HCT116 (cell line): ENCODE measurements around the gene ELK4. TPM values are rescaled to one million over a fixed set of nuclear protein-coding genes. Genes with fewer than 3 reads are reported as not detected.

ENCODE experiments used
- ATAC-seq: fragments of 200-7000 bp; cut with Tn5 transposase; 2 replicates; pipeline ENCODE4 v1.9.1; 2020; ENCODE audit warnings: mild to moderate bottlenecking, moderate library complexity
- BruUV-seq: library from RNA; stranded (reverse); fragments of 400-500 nt; replicated peaks from 2 replicates; lab custom pipeline; 2021; lab: Mats Ljungman, UMichigan
- CTCF ChIA-PET: fragments of 300-600 bp; sonication (Branson Sonifier 250); formaldehyde crosslinking; loops from one replicate; lab custom pipeline; 2021; ENCODE audit warnings: antibody characterized with exemption; lab: Charles Lee
- POLR2A ChIA-PET: fragments of 300-600, 350-600 bp; sonication (Branson Sonifier 250); formaldehyde crosslinking; loops from one replicate; lab custom pipeline; 2021; ENCODE audit warnings: antibody characterized with exemption; lab: Charles Lee
- RAD21 ChIA-PET, 2 experiments: fragments of 300-600 bp; sonication (Branson Sonifier 250); formaldehyde crosslinking; loops; one replicate each; lab custom pipeline; 2023; ENCODE audit warnings: low total read pairs in 2 of 2; ENCODE audit not compliant: uncharacterized antibody in 2 of 2, unreplicated experiment in 2 of 2, low non-redundant PET in 1 of 2; lab: Charles Lee
- DNase-seq: peaks from one replicate; pipeline ENCODE4 v3.0.0-alpha.2; 2010; ENCODE audit warnings: low read depth, low spot score
- H2AFZ ChIP-seq: fragments of 200-600 bp; shearing (Covaris generic), sonication (generic); 2 replicates; pipeline ENCODE4 v1.6.1; 2017; ENCODE audit warnings: low read depth, mixed run types, mixed read lengths, antibody characterized with exemption, low read length; ENCODE audit not compliant: poor library complexity, severe bottlenecking
- H3K27ac ChIP-seq: 2 replicates; pipeline ENCODE4 v1.5.1; 2012; ENCODE audit warnings: low read depth, low read length
- H3K27me3 ChIP-seq: fragments of 200-600 bp; sonication (generic); 2 replicates; pipeline ENCODE4 v1.6.1; 2016; ENCODE audit warnings: mixed run types, low read length, mixed read lengths; ENCODE audit not compliant: insufficient read depth
- H3K36me3 ChIP-seq, 2 experiments: fragments of 200-500 bp in 1 of 2; fragments of 200-600 bp in 1 of 2; sonication (Bioruptor generic) in 1 of 2; sonication (generic) in 1 of 2; 2 replicates each; pipeline versions ENCODE4 v1.5.1 to v1.6.1; 2014 to 2016; ENCODE audit warnings: low read length in 2 of 2, inconsistent platforms in 1 of 2, mixed read lengths in 1 of 2, mixed run types in 1 of 2; ENCODE audit not compliant: insufficient read depth in 2 of 2, control insufficient read depth in 1 of 2
- H3K4me1 ChIP-seq, 2 experiments: fragments of 200-600 bp in 1 of 2; sonication (generic) in 1 of 2; 2 replicates each; pipeline versions ENCODE4 v1.5.1 to v1.6.1; 2012 to 2017; ENCODE audit warnings: low read length in 2 of 2, inconsistent platforms in 1 of 2, mild to moderate bottlenecking in 1 of 2, mixed read lengths in 1 of 2, mixed run types in 1 of 2, moderate library complexity in 1 of 2; ENCODE audit not compliant: insufficient read depth in 2 of 2, control insufficient read depth in 1 of 2
- H3K4me2 ChIP-seq: fragments of 200-600 bp; sonication (generic); 2 replicates; pipeline ENCODE4 v1.6.1; 2017; ENCODE audit warnings: mixed run types, low read length, mixed read lengths
- H3K4me3 ChIP-seq, 2 experiments: fragments of 200-600 bp in 1 of 2; sonication (generic) in 1 of 2; replicated peaks in 1 of 2; 2 replicates each; pipeline ENCODE4 v1.5.1; 2011 to 2016; ENCODE audit warnings: low read length in 2 of 2, control low read depth in 1 of 2, low read depth in 1 of 2, mild to moderate bottlenecking in 1 of 2, mixed read lengths in 1 of 2, mixed run types in 1 of 2
- H3K79me2 ChIP-seq: fragments of 200-600 bp; sonication (generic); 2 replicates; pipeline ENCODE4 v1.6.1; 2017; ENCODE audit warnings: mild to moderate bottlenecking, mixed run types, low read length, moderate library complexity, mixed read lengths; ENCODE audit not compliant: insufficient read depth
- H3K9ac ChIP-seq: fragments of 200-600 bp; sonication (generic); 2 replicates; pipeline ENCODE4 v1.6.1; 2016; ENCODE audit warnings: low read length, mixed read lengths
- H3K9me2 ChIP-seq: fragments of 200-600 bp; sonication (generic), shearing (Covaris generic); 2 replicates; pipeline ENCODE4 v1.6.1; 2017; ENCODE audit warnings: mixed run types, mild to moderate bottlenecking, moderate library complexity; ENCODE audit not compliant: insufficient read depth
- H3K9me3 ChIP-seq, 2 experiments: fragments of 200-500 bp in 1 of 2; fragments of 200-600 bp in 1 of 2; sonication (Bioruptor generic) in 1 of 2; sonication (generic) in 1 of 2; 2 replicates each; pipeline ENCODE4 v1.6.1; 2014 to 2017; ENCODE audit warnings: low read length in 2 of 2, mixed read lengths in 2 of 2, inconsistent platforms in 1 of 2, low read depth in 1 of 2, mild to moderate bottlenecking in 1 of 2, mixed run types in 1 of 2, moderate library complexity in 1 of 2; ENCODE audit not compliant: control insufficient read depth in 1 of 2, insufficient read depth in 1 of 2
- H4K20me1 ChIP-seq: fragments of 200-600 bp; sonication (generic), shearing (Covaris generic); 2 replicates; pipeline ENCODE4 v1.6.1; 2017; ENCODE audit warnings: mixed run types, mild to moderate bottlenecking, moderate library complexity; ENCODE audit not compliant: insufficient read depth
- CEBPB ChIP-seq: IDR thresholded peaks from 2 replicates; pipeline ENCODE4 v1.6.1; 2012; ENCODE audit warnings: low read depth
- EZH2 ChIP-seq: fragments of 200-600 bp; sonication (generic); IDR thresholded peaks from 2 replicates; pipeline ENCODE4 v1.6.1; 2017; ENCODE audit warnings: antibody characterized with exemption, mixed run types
- POLR2A ChIP-seq: IDR thresholded peaks from 2 replicates; pipeline ENCODE4 v1.7.0; 2011; ENCODE audit warnings: borderline replicate concordance; ENCODE audit not compliant: insufficient read depth, insufficient read length; ENCODE audit errors: extremely low read depth
- REST ChIP-seq: IDR thresholded peaks from 2 replicates; pipeline ENCODE4 v1.6.1; 2012; ENCODE audit warnings: low read depth
- SRF ChIP-seq: IDR thresholded peaks from 2 replicates; pipeline ENCODE4 v1.6.1; 2012; ENCODE audit warnings: low read depth
- TCF7L2 ChIP-seq: IDR thresholded peaks from 2 replicates; pipeline ENCODE4 v1.7.0; 2011; ENCODE audit warnings: borderline replicate concordance, inconsistent platforms; ENCODE audit not compliant: insufficient read depth, insufficient read length; ENCODE audit errors: extremely low read depth
- intact Hi-C: fragments of 100-400 bp; cut with micrococcal nuclease; formaldehyde crosslinking; loops from 2 replicates; pipeline ENCODE4 v1.10.0; 2022
- total RNA-seq: library from RNA; stranded (reverse); gene quantifications from one replicate; pipeline ENCODE4 v1.2.1, GENCODE V29; 2021; ENCODE audit not compliant: unreplicated experiment
- TF ChIP-seq, protein P1 (sequence below): IDR thresholded peaks from 2 replicates; pipeline ENCODE4 v1.6.1; 2012
- TF ChIP-seq, protein P2 (sequence below): IDR thresholded peaks from 2 replicates; pipeline ENCODE4 v1.6.1; 2012
- TF ChIP-seq, protein P3 (sequence below), 3 experiments: fragments of 200-600 bp in 1 of 3; sonication (generic) in 1 of 3; IDR thresholded peaks in 2 of 3; conservative IDR thresholded peaks in 1 of 3; 2 replicates each; pipeline ENCODE4 v1.5.1; 2012 to 2017; ENCODE audit warnings: low read depth in 2 of 3, low read length in 2 of 3, antibody characterized with exemption in 1 of 3, borderline replicate concordance in 1 of 3, control low read depth in 1 of 3, mild to moderate bottlenecking in 1 of 3, mixed read lengths in 1 of 3, mixed run types in 1 of 3, moderate library complexity in 1 of 3; ENCODE audit not compliant: insufficient read depth in 1 of 3

The ELK4 gene
- total RNA-seq, 1 experiment from 2014 or later = 46.2 TPM

DNA sequence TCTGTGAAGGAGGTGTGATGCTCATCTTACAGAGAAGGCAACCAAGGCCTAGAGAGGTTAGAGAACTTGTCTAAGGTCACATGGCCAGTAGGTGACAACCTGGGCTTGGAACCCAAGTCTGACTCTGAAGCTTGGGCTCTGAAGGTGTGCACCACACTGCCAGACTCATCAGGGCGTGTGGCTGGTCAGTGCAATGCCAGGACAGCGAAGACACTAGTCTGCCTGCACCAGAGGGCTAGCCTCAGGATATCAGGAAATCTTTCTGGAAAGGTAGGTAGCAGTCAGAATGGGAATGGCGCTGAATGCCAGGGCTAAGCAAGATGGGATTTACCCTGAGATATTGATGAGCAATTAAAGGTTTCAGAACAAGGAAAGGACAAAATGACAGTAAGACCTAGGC lies 34.9 kb downstream of the ELK4 start:
- DNase-seq (no peak), ATAC-seq (no peak)
- H3K9ac ChIP-seq = no peak overlapping the region
- intact Hi-C loops = loop anchor here (10.0 kb wide), 1 partner anchor 308 kb away; no protein-coding TSS in a partner anchor
- H3K9me3 ChIP-seq = no peaks in the 10 kb centered on the region
- no TSS peak for BruUV-seq
- no peak overlapping the region for H3K4me2 ChIP-seq
- ChIA-PET RAD21 (no interaction called here), CTCF (interaction anchor here (1.2 kb wide), 1 partner anchor 61 kb away, joined by 4 read pairs; no protein-coding TSS in a partner anchor), POLR2A (interaction anchor here (0.7 kb wide), 1 partner anchor 1389 kb away, joined by 4 read pairs; no protein-coding TSS in a partner anchor)
- TF ChIP-seq CEBPB (no peak), REST (no peak), TCF7L2 (no peak), EZH2 (no peak), POLR2A (no peak), SRF (no peak)
- TF ChIP-seq, protein P1, sequence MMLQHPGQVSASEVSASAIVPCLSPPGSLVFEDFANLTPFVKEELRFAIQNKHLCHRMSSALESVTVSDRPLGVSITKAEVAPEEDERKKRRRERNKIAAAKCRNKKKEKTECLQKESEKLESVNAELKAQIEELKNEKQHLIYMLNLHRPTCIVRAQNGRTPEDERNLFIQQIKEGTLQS = no peak
- TF ChIP-seq, protein P2, sequence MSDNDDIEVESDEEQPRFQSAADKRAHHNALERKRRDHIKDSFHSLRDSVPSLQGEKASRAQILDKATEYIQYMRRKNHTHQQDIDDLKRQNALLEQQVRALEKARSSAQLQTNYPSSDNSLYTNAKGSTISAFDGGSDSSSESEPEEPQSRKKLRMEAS = no peak
- TF ChIP-seq, protein P3, sequence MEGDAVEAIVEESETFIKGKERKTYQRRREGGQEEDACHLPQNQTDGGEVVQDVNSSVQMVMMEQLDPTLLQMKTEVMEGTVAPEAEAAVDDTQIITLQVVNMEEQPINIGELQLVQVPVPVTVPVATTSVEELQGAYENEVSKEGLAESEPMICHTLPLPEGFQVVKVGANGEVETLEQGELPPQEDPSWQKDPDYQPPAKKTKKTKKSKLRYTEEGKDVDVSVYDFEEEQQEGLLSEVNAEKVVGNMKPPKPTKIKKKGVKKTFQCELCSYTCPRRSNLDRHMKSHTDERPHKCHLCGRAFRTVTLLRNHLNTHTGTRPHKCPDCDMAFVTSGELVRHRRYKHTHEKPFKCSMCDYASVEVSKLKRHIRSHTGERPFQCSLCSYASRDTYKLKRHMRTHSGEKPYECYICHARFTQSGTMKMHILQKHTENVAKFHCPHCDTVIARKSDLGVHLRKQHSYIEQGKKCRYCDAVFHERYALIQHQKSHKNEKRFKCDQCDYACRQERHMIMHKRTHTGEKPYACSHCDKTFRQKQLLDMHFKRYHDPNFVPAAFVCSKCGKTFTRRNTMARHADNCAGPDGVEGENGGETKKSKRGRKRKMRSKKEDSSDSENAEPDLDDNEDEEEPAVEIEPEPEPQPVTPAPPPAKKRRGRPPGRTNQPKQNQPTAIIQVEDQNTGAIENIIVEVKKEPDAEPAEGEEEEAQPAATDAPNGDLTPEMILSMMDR (IDR thresholded peaks at IDR 0.05 in 2 of 3, conservative IDR thresholded peaks at IDR 0.05 in 1 of 3; ENCODE audit: borderline replicate concordance in 1 of 3, insufficient read depth in 1 of 3, low read depth in 2 of 3, low read length in 2 of 3) = no peak
- no peaks in the 10 kb centered on the region for H4K20me1 ChIP-seq
- no peak overlapping the region for H3K27ac ChIP-seq
- H3K4me3 ChIP-seq = no peak overlapping the region
- H3K79me2 ChIP-seq = no peaks in the 10 kb centered on the region
- no peaks in the 10 kb centered on the region for H3K27me3 ChIP-seq
- H3K36me3 ChIP-seq = no peaks in the 10 kb centered on the region
- H3K4me1 ChIP-seq = peaks cover 0 to 7% of the 10 kb centered on the region in 2 experiments; a peak in 2 of 4 replicates
- no peak overlapping the region for H2AFZ ChIP-seq
- H3K9me2 ChIP-seq = no peaks in the 10 kb centered on the region
